HG02571 (cell line): ENCODE measurements around the gene SF3A1.

ENCODE experiments used
- ATAC-seq: cut with Tn5 transposase; IDR thresholded peaks from one replicate; pipeline ENCODE4 v1.9.1; 2021; ENCODE audit warnings: mild to moderate bottlenecking, moderate library complexity; ENCODE audit not compliant: unreplicated experiment

The SF3A1 gene

DNA sequence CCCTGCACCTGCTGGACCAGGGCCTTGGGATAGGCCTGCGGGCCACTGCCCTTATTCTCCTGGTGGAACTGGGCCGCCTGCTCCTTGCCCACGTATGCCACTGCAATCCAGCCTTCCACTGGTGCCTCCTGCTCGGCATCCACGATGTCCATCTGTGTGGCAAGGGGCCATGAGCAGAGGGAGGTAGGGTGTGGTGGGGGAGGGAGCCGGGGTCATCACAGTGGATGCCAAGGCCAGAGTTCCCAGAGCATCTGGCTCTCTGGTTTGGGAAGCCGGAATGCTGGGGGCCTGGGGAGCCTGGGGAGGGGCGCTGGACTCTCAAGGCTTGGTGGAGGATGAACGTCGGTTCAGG is 29.9 kb upstream of the SF3A1 start:
- ATAC-seq, result no peak

DNA sequence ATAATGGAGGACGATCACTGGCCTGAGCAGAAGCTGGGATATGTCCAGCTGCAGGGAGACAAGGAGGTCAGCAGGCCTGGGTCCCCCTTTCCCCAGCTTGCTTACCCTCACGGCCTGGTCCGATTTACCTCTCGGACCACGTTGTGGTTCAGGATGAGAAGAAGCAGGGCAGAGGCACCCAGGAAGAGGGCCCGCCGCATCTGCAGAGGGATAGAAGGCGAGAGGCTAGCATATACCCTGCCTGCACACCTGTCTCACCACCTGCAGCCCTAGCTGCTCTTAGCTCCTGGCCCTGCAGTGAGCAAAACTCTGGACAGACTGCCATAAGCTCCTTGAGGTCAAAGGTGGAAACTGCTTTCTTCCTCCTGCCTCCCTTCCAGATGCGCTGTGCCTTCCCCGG is 29.2 kb upstream of the SF3A1 start:
- ATAC-seq, result no peak

DNA sequence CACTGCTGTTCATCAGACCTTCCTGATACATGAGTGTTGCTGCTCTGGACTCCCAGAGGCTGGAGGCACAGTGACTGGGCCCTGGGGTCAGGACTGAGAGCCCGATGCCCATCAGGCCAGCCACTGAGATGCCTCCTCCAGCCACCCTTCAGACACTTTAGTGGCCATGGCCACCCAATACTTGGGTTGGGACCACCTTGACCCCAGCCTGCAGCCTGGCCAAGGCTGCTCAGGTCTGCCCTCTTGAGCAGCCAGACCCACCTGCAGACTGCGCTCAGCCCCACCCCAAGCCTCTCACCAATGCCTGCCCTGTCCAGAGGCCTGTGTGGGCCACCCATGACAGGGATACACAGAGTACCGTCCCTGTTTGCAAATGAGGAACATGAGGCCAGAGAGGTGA is 26.4 kb upstream of the SF3A1 start:
- no peak for ATAC-seq

DNA sequence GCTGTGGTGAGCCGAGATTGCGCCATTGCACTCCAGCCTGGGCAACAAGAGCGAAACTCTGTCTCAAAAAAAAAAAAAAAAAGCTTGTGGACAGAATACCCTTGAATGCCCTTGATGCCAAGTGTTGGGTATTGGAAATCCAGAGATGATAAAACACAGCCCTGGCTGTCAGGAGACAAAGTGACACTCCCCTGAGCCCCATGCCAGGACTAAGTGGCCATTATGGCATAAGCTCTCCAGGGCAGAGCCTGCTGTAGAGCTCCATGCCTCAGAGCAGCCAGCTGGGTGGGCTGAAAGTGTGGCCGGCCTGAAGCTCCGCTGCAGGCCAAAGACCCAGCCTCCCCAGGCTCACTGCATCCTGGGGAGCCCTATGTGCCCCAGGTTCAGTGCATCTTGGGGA is 25.6 kb upstream of the SF3A1 start:
- ATAC-seq, result no peak

DNA sequence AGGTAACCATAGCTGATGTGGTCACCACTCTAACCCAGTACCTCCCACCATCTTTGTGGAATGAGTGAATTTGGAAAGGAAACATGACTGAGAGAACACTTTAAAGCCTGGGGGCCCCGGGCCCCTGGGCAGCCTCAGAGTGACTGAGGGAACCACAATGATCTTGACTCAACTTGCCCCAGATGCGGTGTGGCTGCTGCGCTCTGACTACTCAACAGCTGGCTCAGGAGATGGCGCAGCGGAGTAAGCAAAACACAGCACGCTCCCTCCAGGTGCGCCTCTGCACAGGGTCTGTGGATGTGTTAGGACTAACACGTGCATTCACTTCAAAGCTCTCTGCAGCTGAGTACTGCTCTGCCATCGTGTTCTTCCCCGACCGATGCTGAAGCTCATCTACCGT is 24.6 kb upstream of the SF3A1 start:
- no peak for ATAC-seq

DNA sequence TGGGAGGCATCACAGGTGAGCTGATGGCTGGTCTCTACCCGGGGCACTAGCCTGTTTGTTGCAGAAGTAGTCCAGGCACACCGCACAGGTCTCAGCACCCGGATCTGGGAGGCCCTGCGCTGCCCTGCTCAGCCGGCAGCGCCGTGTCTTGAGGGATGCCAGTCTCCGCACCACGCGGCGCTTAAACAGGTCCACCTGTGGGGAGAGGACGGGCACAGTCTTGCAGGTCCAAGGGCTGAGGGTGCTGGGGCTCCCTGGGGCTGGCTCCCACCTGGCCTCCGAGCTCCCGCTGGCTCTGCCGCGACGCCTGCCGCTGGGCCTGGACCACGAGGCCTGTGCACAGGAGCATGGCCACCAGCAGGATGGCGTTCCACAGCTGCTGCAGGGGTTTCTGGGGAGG is 23.3 kb upstream of the SF3A1 start:
- no peak for ATAC-seq

DNA sequence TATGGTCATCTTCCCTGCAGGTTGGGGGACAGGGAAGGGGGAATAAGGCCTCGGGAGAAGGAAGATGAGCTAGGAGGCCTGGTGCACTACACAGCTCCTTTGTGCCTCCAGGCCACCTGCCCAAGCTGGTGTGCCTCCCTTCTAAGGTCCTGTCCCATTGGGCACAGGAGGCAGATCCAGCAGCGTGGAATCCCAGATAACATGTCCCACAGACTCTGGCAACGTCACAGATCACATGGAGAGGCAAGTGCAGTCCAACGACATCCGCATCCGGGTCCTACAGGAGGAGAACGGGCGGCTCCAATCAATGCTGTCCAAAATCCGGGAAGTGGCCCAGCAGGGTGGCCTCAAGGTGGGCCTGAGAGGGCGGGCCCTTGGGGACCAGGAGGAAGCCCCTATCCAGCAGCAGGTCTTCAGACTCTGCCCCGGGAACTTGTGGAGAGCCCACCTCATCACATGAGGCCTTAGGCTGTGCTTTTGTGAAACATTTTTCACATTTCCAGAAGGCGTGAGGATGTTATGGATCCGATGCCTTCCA is 18.7 kb upstream of the SF3A1 start:
- ATAC-seq, result no peak

DNA sequence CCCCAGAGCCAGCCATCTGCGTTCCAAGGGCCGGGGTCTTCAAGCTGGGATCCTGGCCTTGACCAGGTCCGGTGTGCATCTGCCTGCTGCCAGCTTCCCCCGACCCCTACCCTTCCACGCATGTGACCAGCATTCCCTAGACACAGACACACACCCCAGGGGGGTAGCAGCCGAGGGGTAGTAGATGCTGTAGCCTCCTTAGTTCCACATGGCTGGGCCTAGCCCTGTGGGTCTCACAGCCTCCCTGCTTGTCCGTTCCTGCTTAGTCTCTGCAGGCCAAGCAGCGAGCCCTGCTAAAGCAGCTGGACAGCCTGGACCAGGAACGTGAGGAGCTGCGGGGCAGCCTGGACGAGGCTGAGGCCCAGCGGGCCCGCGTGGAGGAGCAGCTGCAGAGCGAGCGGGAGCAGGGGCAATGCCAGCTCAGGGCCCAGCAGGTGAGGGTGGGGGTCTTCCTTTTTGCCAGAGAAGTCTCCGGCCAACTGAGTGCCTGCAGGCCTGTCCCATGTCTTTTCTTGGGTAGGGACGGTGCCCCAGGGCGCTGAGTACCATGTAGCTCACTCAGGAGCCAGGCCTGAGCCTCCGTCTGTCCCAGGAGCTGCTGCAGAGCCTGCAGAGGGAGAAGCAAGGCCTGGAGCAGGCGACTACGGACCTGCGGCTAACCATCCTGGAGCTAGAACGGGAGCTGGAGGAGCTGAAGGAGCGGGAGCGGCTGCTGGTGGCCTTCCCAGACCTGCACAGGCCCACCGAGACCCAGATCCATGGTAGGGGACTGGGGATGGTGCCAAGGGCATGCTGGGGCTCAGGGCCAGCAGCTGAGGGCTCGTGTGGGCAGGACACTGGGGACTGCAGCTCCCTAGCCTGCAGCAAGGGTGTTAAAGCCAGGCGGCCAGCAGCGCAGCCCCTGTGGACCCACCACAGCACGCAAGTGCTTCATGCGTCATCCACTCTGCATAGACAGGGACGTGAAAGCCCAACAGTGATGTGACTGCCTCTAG is 16.9 kb upstream of the SF3A1 start:
- ATAC-seq, result no peak

DNA sequence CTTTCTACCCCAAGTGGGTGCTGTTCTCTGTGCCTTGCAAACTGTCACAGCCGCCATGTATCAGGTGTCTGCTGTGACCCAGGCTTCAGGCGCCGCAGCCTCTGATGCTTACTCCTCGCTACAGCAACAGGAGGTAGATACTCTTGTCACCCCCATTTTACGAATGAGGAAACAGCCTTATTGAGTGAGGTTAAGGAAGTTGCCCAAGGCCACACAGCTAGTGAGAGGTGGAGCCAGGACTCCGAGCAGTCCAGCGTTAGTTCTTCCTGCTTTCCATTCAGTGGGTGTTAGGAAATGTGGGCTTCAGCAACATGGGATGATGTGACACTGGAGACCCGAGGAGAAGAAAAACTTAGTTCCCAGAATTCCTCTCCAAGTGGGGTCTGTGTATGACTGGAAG is 16.2 kb upstream of the SF3A1 start:
- no peak for ATAC-seq

DNA sequence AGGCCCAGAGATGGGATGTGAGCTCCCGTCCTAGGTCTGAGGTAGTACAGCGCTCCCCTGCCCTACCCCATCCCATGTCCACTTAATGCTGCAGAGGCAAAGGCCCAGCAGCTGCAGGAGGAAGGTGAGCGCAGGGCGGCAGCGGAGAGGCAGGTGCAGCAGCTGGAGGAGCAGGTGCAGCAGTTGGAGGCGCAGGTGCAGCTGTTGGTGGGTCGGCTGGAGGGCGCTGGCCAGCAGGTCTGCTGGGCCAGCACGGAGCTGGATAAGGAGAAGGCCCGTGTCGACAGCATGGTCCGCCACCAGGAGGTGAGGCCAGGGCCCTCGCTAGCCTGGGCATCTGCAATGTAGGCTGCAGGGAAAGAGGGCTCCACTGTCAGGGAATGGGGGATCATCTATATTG is 15.3 kb upstream of the SF3A1 start:
- no peak for ATAC-seq

DNA sequence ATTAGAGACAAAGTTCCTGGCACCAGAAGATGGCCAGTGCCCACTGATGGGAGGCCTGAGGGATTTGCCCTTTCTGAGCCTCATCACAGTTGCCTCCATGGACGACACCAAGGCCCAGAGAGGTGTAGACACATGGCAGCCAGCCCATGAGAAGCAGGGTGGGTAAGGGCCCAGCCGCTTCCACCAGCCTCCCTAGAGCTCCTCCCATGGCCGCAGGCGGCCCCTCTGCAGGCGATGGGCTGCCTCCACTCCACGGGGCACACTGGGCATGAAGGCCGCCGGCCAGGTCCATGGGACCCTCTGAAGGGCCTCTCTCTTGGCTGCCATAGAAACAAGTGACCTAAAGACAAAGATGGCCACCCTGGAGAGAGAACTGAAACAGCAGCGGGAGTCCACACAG is 14.6 kb upstream of the SF3A1 start:
- ATAC-seq, result no peak

DNA sequence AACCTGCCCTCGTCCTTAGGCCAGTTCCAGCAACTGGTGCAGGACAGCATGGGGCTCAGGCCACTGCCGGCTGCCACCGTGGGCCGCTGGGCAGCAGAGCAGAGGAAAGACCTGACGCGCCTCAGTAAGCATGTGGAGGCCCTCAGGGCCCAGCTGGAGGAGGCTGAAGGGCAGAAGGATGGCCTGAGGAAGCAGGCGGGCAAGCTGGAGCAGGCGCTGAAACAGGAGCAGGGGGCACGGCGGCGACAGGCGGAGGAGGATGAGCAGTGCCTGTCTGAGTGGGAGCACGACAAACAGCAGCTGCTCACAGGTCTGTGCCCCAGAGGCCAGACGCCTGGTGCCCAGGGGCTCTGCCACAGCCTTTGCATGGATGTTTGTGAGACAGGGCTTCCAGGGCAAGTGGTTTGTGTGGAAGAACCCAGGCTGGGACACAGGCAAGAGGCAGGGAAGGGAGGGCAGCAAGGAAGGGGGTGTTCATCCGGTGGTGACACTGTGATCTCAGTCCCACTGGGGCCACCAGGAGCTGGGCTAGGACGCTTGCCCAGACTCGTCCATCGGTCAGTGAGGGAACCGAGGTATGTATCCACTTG is 14.0 kb upstream of the SF3A1 start:
- no peak for ATAC-seq

DNA sequence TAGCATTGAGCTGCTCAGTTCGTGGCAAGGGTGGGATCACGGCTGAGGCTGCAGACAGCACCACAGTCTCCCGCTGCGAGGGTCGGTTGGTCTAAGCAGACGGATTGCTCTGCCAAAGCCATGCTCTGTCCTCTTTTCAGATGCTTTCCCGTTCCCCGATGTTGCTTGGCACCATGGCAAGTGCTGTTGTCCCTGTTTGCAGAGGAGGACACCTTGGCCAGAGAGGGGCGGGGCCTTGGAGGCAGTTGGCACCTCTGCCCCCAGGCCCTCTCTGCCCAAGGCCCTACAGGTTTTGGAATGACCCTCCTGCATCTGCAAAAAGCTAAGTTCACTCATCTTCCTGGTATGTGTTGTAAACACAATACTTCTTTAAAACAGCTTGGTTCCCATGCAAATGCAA is 11.7 kb upstream of the SF3A1 start:
- ATAC-seq, result no peak

DNA sequence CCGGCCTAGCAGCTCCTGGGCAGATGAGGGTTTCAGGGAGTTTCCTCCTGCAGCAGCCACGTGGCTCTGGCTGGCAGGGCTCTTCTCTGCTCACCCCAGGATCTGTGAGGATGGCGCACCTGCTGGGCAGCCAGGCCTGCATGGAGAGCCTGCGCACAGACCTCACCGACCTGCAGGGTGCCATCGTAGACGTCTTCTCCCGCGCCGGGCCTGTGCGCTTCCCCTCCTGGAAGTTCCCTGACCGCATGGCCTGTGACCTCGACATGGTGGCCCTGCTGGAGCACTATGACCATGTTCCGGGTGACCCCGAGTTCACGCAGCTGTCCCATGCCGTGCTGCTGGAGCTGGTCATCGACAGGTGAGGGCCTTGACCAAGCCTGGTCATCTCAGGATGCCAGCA is 9.2 kb upstream of the SF3A1 start:
- no peak for ATAC-seq

DNA sequence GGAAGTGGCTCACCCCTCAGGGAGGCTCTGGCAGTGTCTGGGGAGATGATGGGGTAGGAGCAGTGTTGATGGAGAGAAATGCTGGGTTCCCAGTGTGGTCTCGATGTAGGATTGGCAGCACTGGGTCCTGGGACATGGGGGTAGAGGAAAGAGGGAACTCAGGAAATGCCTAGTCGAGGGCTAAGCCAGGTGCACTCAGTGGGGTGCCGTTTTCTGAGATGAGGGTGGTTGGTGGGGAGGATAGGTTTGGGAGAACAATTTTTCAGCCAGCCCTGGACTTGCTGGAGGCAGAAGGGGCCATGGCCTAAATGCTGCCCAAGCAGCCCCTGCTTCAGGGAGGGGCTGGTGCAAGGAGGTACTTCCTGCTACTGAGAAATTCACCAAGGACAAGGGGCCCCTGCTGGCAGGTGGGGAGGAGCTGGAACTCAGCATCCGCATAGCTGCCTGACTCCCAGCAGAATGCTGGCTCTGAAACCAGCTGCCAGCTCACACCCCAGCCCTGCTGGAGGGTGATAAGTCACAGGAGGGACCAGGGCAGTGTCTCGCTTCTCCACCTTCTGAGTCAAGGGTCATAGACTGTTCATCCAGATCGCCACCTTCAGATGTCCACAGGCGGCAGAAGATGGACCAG is 6.1 kb upstream of the SF3A1 start:
- ATAC-seq, result no peak

DNA sequence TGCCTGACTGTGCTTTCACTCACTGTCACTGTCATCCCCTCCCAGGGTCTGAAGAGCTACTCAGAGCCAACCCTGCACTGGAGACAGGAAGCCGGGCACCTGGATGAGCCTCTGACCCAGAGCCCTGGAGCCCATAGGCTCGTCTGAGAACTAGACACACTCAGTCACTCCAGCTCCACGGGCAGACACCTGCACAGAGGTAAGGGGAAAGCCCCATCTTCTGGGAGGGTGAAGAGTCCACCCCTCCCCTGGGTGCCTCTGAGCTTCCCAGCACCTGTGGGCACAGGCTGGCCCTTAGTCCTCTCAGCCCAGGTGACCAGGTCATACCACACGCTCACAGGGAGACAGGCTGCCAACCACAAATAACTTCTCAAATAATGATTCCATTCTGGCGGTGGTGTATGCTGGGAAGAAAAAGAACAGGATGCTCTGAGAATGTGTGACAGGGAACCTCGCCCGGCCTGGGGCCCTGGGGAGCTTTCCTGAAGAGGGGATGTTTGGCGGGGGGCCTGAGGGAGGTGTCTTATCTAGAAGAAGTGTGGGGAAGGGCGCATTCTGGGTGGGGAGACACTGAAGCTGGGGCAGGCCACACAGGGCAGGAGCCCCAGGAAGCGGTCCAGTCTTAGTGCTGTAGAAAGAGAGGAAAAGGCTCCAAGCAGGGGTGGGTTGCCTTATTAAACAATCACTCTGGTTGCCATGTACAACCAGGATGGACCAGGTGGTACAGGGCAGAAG is 5.4 kb upstream of the SF3A1 start:
- ATAC-seq, result no peak

DNA sequence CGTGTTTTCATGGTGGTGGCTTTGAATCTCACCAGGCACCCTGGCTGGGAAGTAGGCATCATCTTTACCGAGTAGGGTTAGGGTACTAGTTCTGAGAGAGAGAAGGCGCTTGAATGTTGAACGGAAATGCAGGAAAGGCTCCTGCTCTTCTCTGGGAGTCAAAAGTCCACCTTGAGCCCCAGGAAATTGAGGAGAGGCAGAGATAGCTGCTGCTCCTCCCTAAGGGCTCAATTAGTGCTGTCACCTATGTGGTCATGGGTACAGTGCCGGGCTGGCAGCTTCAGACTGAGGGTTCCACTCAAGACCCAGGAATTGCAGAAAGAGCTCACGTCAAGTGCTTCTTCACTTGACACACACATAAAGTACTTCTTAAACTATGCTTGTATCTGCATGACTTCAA is 1.8 kb upstream of the SF3A1 start:
- ATAC-seq, result no peak

DNA sequence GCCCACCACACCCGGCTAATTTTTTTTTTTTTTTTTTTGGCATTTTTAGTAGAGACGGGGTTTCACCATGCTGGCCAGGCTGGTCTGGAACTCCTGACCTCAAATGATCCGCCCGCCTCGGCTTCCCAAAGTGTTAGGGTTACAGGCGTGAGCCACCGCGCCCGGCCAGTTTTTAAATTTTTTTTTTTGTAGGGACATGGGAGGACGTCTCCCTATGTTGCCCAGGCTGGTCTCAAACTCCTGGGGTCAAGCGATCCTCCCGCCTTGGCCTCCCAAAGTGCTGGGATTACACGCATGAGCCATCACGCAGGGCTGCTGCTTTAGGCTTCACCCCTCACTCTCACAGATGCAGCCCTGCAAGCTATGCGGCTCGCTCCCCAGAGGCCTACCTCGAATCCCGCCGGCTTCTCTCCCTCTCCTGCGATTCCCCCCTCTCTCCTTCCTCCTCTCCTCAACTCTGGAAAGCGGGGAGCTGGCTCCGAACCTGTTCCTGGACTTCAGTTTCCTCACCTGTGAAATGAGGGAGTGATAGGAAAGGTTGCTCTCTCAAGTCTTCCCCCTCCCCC is 1.0 kb upstream of the SF3A1 start:
- ATAC-seq, result no peak

DNA sequence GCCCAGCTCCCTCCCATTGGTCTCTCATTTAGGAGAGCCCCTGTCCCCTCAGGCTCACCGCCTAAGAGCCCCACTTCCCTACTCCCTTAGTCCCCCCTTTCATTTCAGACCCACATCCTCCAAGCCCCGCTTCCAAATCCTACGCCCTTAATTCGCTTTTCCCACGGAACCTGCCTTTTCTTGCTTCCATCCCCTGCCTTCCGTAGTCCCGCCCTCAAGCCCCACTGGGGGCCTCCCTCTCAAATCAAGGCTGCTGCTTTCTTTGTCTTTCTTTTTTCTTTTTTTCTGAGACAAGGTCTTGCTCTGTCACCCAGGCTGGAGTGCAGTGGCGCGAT is 509 bp upstream of the SF3A1 start:
- ATAC-seq, result no peak

DNA sequence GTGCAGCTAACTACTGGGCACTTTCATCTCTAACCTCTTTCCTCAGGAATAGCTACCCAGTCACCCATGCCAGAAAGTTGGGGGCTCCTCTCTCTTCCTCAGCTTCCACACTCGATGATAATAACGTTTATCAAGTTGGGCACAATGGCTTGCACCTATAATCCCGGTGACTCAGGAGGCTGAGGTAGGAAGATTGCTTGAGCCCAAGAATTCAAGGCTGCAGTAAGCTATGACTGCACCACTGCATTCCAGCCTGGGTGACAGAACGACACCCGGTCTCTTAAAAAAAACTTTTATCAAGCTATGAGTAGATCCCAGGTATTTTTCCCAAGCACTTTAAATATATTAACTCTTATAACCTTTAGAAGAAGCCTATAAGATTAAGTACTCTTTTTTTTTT is 2.0 kb downstream of the SF3A1 start:
- no peak for ATAC-seq

DNA sequence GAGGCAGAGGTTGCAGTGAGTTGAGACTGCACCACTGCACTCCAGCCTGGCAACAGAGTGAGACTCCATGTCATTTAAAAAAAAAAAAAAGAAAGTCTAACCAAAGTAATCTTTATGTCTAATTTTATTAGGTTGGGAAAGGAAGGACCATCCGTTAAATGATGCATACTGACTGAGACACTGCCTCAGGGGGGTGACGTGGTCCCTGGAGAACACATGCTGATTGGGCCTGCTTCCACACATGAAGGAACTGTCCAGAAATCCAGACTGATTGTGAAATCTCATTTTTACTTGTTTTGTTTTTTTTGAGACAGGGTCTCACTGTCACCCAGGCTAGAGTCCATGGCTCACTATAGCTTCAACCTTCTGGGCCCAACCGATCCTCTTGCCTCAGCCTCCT is 5.5 kb downstream of the SF3A1 start:
- ATAC-seq, result no peak
